Natural killer cell (primary cell): ENCODE measurements around the gene UBE4A. TPM values are rescaled to one million over a fixed set of nuclear protein-coding genes. Genes with fewer than 3 reads are reported as not detected.

Experiments used
- ATAC-seq, 3 donors: fragments of 150-1000 bp in 2 of 3; fragments of 200-7000 bp in 1 of 3; cut with Tn5 transposase; 1 replicate in 1 of 3; 2 replicates in 2 of 3; pipeline ENCODE4 v1.10.0; 2021; ENCODE audit warnings: mild to moderate bottlenecking in 2 of 3, moderate library complexity in 2 of 3
- DNase-seq, 2 donors: peaks; one replicate each; pipeline versions ENCODE4 v3.0.0 to v3.0.0-alpha.2; 2013 to 2021; ENCODE audit warnings: mixed read lengths in 1 of 2
- H3K27ac ChIP-seq: one replicate; pipeline ENCODE4 v1.5.1; 2013; ENCODE audit warnings: mild to moderate bottlenecking, low read length
- H3K27me3 ChIP-seq: one replicate; pipeline ENCODE4 v1.6.1; 2013; ENCODE audit warnings: low read length; ENCODE audit not compliant: control insufficient read depth, insufficient read depth
- H3K36me3 ChIP-seq: one replicate; pipeline ENCODE4 v1.6.1; 2013; ENCODE audit warnings: low read length; ENCODE audit not compliant: control insufficient read depth, insufficient read depth
- H3K4me1 ChIP-seq: one replicate; pipeline ENCODE4 v1.6.1; 2013; ENCODE audit warnings: low read length; ENCODE audit not compliant: control insufficient read depth, insufficient read depth
- H3K4me3 ChIP-seq: one replicate; pipeline ENCODE4 v1.5.1; 2013; ENCODE audit warnings: low read length
- H3K9me3 ChIP-seq: one replicate; pipeline ENCODE4 v1.6.1; 2013; ENCODE audit warnings: low read length; ENCODE audit not compliant: control insufficient read depth, insufficient read depth
- H3K27ac Mint-ChIP-seq, 2 donors: one replicate each; pipeline ENCODE4 v1.8.0; 2022; ENCODE audit warnings: mild to moderate bottlenecking in 2 of 2, mixed read lengths in 2 of 2, moderate library complexity in 1 of 2
- H3K27me3 Mint-ChIP-seq, 2 donors: one replicate each; pipeline ENCODE4 v1.8.0; 2022; ENCODE audit warnings: low read depth in 2 of 2, mixed read lengths in 2 of 2
- H3K36me3 Mint-ChIP-seq: one replicate; pipeline ENCODE4 v1.8.0; 2022; ENCODE audit warnings: mixed read lengths
- H3K4me1 Mint-ChIP-seq, 2 donors: one replicate each; pipeline ENCODE4 v1.8.0; 2022; ENCODE audit warnings: mixed read lengths in 2 of 2
- H3K4me3 Mint-ChIP-seq: one replicate; pipeline ENCODE4 v1.8.0; 2022; ENCODE audit warnings: mild to moderate bottlenecking, moderate library complexity, mixed read lengths
- H3K9me3 Mint-ChIP-seq, 2 donors: one replicate each; pipeline ENCODE4 v1.8.0; 2022; ENCODE audit warnings: mixed read lengths in 2 of 2
- WGBS: methylation state at CpG from one replicate; pipeline ENCODE4 v1.1.7; 2013; ENCODE audit warnings: missing lambda C conversion rate; ENCODE audit not compliant: insufficient coverage; 5-methylcytosine and 5-hydroxymethylcytosine counted together
- intact Hi-C: fragments of 100-400 bp; cut with micrococcal nuclease; formaldehyde crosslinking; loops from one replicate; pipeline ENCODE4 v1.14.2; 2022
- total RNA-seq, 4 donors: library from RNA; stranded (reverse); fragments of 120-200 nt in 1 of 4; gene quantifications; one replicate each; pipeline versions ENCODE4 v1.2.3 to v1.2.4, GENCODE V29; 2013 to 2022
- TF ChIP-seq, protein P1 (sequence below): fragments of 200-600 bp; IDR thresholded peaks from one replicate; pipeline ENCODE4 v1.8.0; 2022; ENCODE audit warnings: antibody characterized with exemption

The UBE4A gene
- total RNA-seq, 3 donors from 2014 or later (not counting 1 experiment from before 2014, with no cell fraction given): 35.1 to 43.9 (median 37.0) TPM

- no peaks in the 10 kb centered on the region for H3K36me3 ChIP-seq
- no peak for DNase-seq
- no peaks in the 10 kb centered on the region for H3K27me3 Mint-ChIP-seq
- H3K4me3 ChIP-seq: no peak overlapping the region
- WGBS: 89% methylated on average over 3 of the region's 3 CpGs
- H3K27ac ChIP-seq: no peak overlapping the region
- no peaks in the 10 kb centered on the region for H3K9me3 ChIP-seq
- no peak for ATAC-seq
- TF ChIP-seq, protein P1, sequence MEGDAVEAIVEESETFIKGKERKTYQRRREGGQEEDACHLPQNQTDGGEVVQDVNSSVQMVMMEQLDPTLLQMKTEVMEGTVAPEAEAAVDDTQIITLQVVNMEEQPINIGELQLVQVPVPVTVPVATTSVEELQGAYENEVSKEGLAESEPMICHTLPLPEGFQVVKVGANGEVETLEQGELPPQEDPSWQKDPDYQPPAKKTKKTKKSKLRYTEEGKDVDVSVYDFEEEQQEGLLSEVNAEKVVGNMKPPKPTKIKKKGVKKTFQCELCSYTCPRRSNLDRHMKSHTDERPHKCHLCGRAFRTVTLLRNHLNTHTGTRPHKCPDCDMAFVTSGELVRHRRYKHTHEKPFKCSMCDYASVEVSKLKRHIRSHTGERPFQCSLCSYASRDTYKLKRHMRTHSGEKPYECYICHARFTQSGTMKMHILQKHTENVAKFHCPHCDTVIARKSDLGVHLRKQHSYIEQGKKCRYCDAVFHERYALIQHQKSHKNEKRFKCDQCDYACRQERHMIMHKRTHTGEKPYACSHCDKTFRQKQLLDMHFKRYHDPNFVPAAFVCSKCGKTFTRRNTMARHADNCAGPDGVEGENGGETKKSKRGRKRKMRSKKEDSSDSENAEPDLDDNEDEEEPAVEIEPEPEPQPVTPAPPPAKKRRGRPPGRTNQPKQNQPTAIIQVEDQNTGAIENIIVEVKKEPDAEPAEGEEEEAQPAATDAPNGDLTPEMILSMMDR: no peak
- H3K9me3 Mint-ChIP-seq: peaks cover 0 to 5% of the 10 kb centered on the region in 2 donors
- peaks cover 68% of the 10 kb centered on the region for H3K4me1 ChIP-seq
- H3K27me3 ChIP-seq: no peaks in the 10 kb centered on the region
- H3K27ac Mint-ChIP-seq: no peak overlapping the region
- intact Hi-C loops: no loop called here
- no peaks in the 10 kb centered on the region for H3K36me3 Mint-ChIP-seq
- H3K4me1 Mint-ChIP-seq: peaks cover 45 to 62% of the 10 kb centered on the region in 2 donors
- no peak overlapping the region for H3K4me3 Mint-ChIP-seq
Measured at GRCh38 chr11:118320515-118320914, 38.9 kb upstream of the UBE4A start.

DNA sequence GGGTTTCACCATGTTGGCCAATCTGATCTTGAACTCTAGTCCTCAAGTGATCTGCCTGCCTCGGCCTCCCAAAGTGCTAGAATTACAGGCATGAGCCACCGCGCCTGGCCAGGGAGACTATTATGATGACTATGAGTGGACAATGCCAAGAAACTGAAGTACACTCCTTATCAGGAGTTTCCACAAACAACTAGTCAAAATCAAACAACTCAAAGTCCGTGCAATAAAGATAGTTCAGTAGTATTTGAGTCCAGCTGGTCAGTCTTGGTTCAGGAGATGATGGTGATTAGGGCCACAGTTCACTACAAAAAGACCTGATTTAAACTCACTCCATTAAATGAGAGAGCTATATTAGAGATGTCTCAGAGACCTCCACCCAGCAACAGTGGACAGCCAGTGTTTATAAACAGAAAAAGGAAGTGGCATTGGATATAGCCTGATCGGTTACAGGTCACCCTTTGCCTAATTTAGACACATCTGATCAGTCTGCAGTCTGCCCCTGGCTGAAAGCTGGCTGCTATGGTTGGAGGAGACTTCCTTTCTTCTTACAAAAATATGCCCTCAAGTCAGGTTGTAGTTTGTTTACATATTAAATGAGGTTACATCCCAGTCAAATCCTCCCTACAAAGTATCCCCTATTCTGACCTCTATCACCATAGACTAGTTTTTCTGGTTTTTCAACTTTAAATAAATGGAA lies 37.9 kb upstream of the UBE4A start:
- H3K4me1 ChIP-seq: peaks cover 58% of the 10 kb centered on the region
- no peaks in the 10 kb centered on the region for H3K36me3 ChIP-seq
- intact Hi-C loops: no loop called here
- TF ChIP-seq, protein P1: no peak
- no peak overlapping the region for H3K4me3 ChIP-seq
- H3K9me3 ChIP-seq: no peaks in the 10 kb centered on the region
- H3K27ac ChIP-seq: peak overlapping the region; percentile 6
- no peaks in the 10 kb centered on the region for H3K36me3 Mint-ChIP-seq
- no peak for ATAC-seq
- H3K27ac Mint-ChIP-seq: peak overlapping the region; percentile 56 to 67
- no peaks in the 10 kb centered on the region for H3K27me3 Mint-ChIP-seq
- H3K27me3 ChIP-seq: no peaks in the 10 kb centered on the region
- no peak for DNase-seq
- peaks cover 0 to 5% of the 10 kb centered on the region in 2 donors for H3K9me3 Mint-ChIP-seq
- no peak overlapping the region for H3K4me3 Mint-ChIP-seq
- 72% methylated on average over 4 of the region's 5 CpGs for WGBS
- peaks cover 35 to 52% of the 10 kb centered on the region in 2 donors for H3K4me1 Mint-ChIP-seq

DNA sequence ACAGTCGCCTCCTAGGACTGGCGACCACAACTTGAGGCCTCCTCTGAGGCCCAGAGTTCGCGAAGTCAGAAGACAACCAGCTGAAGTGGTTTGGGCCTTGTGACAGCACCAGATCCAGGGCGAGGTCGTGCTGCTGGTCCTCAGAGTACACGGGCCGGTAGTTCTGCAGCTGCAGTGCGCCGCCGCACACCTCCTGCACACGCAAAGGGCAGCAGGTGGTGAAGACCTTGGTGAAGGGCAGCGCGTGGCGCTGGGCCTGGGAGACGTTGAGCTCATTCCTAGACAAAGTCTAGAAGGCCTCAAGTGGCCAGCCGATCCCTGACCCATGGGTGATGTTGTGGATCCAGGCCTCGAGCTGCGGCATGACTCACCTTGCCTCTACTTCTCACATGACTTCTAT lies 36.7 kb upstream of the UBE4A start:
- DNase-seq: no peak
- H3K27ac ChIP-seq: no peak overlapping the region
- H3K27ac Mint-ChIP-seq: no peak overlapping the region

More for the DNA sequence above, 36.7 kb upstream of the UBE4A start:
- no peaks in the 10 kb centered on the region for H3K9me3 ChIP-seq
- 97% methylated on average over 19 of the region's 19 CpGs for WGBS
- H3K9me3 Mint-ChIP-seq: peaks cover 0 to 5% of the 10 kb centered on the region in 2 donors
- no peak overlapping the region for H3K4me3 ChIP-seq
- no peaks in the 10 kb centered on the region for H3K27me3 ChIP-seq
- H3K4me1 Mint-ChIP-seq: peaks cover 25 to 42% of the 10 kb centered on the region in 2 donors
- no peak overlapping the region for H3K4me3 Mint-ChIP-seq
- no peaks in the 10 kb centered on the region for H3K36me3 Mint-ChIP-seq
- peaks cover 46% of the 10 kb centered on the region for H3K4me1 ChIP-seq
- H3K27me3 Mint-ChIP-seq: no peaks in the 10 kb centered on the region
- intact Hi-C loops: no loop called here
- no peaks in the 10 kb centered on the region for H3K36me3 ChIP-seq
- ATAC-seq: no peak
- TF ChIP-seq, protein P1: no peak
